Panc1 (cell line): Measurements from ENCODE around the gene CLDN2. TPM values are rescaled to one million over a fixed set of nuclear protein-coding genes. Genes with fewer than 3 reads are reported as not detected.

Experiments used
- ATAC-seq: fragments of 200-7000 bp; cut with Tn5 transposase; 2 replicates; pipeline ENCODE4 v1.9.1; 2020; ENCODE audit warnings: mild to moderate bottlenecking, moderate library complexity
- BruUV-seq: library from RNA; stranded (reverse); fragments of 400-500 nt; replicated peaks from 2 replicates; lab custom pipeline; 2021; lab: Mats Ljungman, UMichigan
- CTCF ChIA-PET: fragments of 300-600 bp; sonication (Branson Sonifier 250); formaldehyde crosslinking; loops from one replicate; lab custom pipeline; 2022; ENCODE audit warnings: antibody characterized with exemption; lab: Charles Lee
- POLR2A ChIA-PET: fragments of 300-600 bp; sonication (Branson Sonifier 250); formaldehyde crosslinking; loops from one replicate; lab custom pipeline; 2022; ENCODE audit warnings: antibody characterized with exemption; lab: Charles Lee
- DNase-seq: peaks from one replicate; pipeline ENCODE4 v3.0.0-alpha.2; 2010; ENCODE audit warnings: low read depth, low spot score
- H3K27ac ChIP-seq: 2 replicates; pipeline ENCODE4 v1.5.1; 2011; ENCODE audit warnings: mild to moderate bottlenecking, low read length, inconsistent platforms
- H3K27me3 ChIP-seq: fragments of 200-500 bp; sonication (Bioruptor generic); 2 replicates; pipeline ENCODE4 v1.6.0; 2014; ENCODE audit warnings: low read length, inconsistent platforms; ENCODE audit not compliant: control insufficient read depth, insufficient read depth
- H3K36me3 ChIP-seq: fragments of 200-500 bp; sonication (Bioruptor generic); 2 replicates; pipeline ENCODE4 v1.5.1; 2014; ENCODE audit warnings: inconsistent platforms, mild to moderate bottlenecking, low read length, moderate library complexity; ENCODE audit not compliant: control insufficient read depth, insufficient read depth
- H3K4me1 ChIP-seq: 2 replicates; pipeline ENCODE4 v1.5.1; 2011; ENCODE audit warnings: inconsistent platforms, mild to moderate bottlenecking, low read length, moderate library complexity; ENCODE audit not compliant: control insufficient read depth, insufficient read depth
- H3K4me3 ChIP-seq, 2 experiments: 2 replicates each; pipeline ENCODE4 v1.5.1; 2011 to 2012; ENCODE audit warnings: low read depth in 2 of 2, low read length in 2 of 2, mild to moderate bottlenecking in 2 of 2, inconsistent platforms in 1 of 2, moderate library complexity in 1 of 2
- H3K9me3 ChIP-seq: fragments of 200-500 bp; sonication (Bioruptor generic); 2 replicates; pipeline ENCODE4 v1.5.1; 2014; ENCODE audit warnings: low read depth, mild to moderate bottlenecking, inconsistent platforms, low read length, moderate library complexity; ENCODE audit not compliant: control insufficient read depth, insufficient read depth
- POLR2AphosphoS5 ChIP-seq: IDR thresholded peaks from 2 replicates; pipeline ENCODE4 v1.6.1; 2012; ENCODE audit warnings: mild to moderate bottlenecking, low read depth, low read length, moderate library complexity
- SIN3A ChIP-seq: IDR thresholded peaks from 2 replicates; pipeline ENCODE4 v1.6.1; 2012; ENCODE audit warnings: low read depth, mild to moderate bottlenecking, low read length, moderate library complexity, borderline replicate concordance; ENCODE audit not compliant: insufficient read depth
- TCF7L2 ChIP-seq: IDR thresholded peaks from 2 replicates; pipeline ENCODE4 v1.6.1; 2011; ENCODE audit warnings: mild to moderate bottlenecking, low read depth, low read length, inconsistent platforms
- in situ Hi-C: cut with HindIII; loops from 2 replicates; pipeline ENCODE4 v1.10.0; 2016; ENCODE audit warnings: low sequenced_read_pairs, low pct_unique_long_range_greater_than_20kb
- intact Hi-C: fragments of 100-400 bp; cut with micrococcal nuclease; formaldehyde crosslinking; loops from one replicate; pipeline ENCODE4 v1.10.0; 2022; ENCODE audit not compliant: unreplicated experiment
- total RNA-seq: library from RNA; stranded (reverse); gene quantifications from one replicate; pipeline ENCODE4 v1.2.1, GENCODE V29; 2021; ENCODE audit not compliant: unreplicated experiment
- TF ChIP-seq, protein P1 (sequence below): fragments of 450-650 bp; IDR thresholded peaks from 2 replicates; pipeline ENCODE4 v1.5.1; 2017; ENCODE audit warnings: mild to moderate bottlenecking
- TF ChIP-seq, protein P2 (sequence below), 2 experiments: IDR thresholded peaks; 2 replicates each; pipeline ENCODE4 v1.6.1; 2011 to 2012; ENCODE audit warnings: low read depth in 2 of 2, control low read depth in 1 of 2, low read length in 1 of 2, mild to moderate bottlenecking in 1 of 2, moderate library complexity in 1 of 2; ENCODE audit not compliant: insufficient read depth in 1 of 2

CLDN2 gene
- total RNA-seq, 1 experiment from 2014 or later = 0.10 TPM

DNA sequence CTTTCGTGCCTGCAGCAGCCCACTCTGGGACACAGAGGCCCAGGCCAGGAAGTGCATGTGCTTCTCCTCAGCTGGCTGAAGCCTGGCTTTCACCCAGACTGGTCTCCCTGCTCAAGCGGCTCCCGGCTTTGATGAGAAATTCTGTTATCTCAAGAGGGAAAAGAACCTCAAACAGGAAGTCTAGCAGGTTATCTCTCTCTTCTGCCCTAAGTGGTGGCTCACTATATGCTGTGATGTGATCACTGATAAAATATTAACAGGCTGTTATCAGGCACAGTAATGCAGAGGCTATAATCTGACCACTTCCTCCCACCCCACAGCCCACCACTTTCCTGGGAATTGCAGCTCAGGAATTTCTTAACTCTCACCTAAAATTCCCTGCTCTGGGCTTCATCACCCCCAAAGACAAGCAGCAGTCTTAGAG is 13.3 kb downstream of the CLDN2 start:
- H3K4me1 ChIP-seq = no peaks in the 10 kb centered on the region
- no peak for DNase-seq
- in situ Hi-C loops = no loop called here

DNA sequence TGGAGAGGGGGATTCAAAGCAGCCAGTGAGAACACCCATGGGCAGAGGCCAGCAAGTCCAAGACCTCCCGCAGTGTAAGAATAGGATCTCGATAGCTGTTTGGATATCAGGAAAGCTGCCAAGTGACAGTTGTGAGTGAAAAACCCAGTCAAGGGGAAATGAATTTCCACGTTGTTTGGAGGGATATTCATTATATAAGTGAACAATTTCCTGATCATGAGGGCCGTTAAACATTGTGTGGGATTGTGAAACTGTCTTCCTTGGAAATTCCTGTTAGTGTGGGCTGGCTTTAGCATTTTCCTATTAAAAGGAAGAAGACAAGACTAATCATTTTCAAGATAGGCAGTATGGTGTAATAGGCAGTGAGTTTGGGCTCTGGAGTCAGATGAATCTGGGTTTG is 15.0 kb downstream of the CLDN2 start:
- ATAC-seq = no peak
- no peaks in the 10 kb centered on the region for H3K4me1 ChIP-seq
- no peaks in the 10 kb centered on the region for H3K9me3 ChIP-seq
- no peak overlapping the region for H3K27ac ChIP-seq
- intact Hi-C loops = no loop called here
- no TSS peak for BruUV-seq
- CTCF ChIA-PET = no interaction called here
- TF ChIP-seq POLR2AphosphoS5 (no peak), TCF7L2 (no peak), SIN3A (no peak)
- TF ChIP-seq, protein P1, sequence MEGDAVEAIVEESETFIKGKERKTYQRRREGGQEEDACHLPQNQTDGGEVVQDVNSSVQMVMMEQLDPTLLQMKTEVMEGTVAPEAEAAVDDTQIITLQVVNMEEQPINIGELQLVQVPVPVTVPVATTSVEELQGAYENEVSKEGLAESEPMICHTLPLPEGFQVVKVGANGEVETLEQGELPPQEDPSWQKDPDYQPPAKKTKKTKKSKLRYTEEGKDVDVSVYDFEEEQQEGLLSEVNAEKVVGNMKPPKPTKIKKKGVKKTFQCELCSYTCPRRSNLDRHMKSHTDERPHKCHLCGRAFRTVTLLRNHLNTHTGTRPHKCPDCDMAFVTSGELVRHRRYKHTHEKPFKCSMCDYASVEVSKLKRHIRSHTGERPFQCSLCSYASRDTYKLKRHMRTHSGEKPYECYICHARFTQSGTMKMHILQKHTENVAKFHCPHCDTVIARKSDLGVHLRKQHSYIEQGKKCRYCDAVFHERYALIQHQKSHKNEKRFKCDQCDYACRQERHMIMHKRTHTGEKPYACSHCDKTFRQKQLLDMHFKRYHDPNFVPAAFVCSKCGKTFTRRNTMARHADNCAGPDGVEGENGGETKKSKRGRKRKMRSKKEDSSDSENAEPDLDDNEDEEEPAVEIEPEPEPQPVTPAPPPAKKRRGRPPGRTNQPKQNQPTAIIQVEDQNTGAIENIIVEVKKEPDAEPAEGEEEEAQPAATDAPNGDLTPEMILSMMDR = no peak
- TF ChIP-seq, protein P2, sequence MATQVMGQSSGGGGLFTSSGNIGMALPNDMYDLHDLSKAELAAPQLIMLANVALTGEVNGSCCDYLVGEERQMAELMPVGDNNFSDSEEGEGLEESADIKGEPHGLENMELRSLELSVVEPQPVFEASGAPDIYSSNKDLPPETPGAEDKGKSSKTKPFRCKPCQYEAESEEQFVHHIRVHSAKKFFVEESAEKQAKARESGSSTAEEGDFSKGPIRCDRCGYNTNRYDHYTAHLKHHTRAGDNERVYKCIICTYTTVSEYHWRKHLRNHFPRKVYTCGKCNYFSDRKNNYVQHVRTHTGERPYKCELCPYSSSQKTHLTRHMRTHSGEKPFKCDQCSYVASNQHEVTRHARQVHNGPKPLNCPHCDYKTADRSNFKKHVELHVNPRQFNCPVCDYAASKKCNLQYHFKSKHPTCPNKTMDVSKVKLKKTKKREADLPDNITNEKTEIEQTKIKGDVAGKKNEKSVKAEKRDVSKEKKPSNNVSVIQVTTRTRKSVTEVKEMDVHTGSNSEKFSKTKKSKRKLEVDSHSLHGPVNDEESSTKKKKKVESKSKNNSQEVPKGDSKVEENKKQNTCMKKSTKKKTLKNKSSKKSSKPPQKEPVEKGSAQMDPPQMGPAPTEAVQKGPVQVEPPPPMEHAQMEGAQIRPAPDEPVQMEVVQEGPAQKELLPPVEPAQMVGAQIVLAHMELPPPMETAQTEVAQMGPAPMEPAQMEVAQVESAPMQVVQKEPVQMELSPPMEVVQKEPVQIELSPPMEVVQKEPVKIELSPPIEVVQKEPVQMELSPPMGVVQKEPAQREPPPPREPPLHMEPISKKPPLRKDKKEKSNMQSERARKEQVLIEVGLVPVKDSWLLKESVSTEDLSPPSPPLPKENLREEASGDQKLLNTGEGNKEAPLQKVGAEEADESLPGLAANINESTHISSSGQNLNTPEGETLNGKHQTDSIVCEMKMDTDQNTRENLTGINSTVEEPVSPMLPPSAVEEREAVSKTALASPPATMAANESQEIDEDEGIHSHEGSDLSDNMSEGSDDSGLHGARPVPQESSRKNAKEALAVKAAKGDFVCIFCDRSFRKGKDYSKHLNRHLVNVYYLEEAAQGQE (IDR thresholded peaks at IDR 0.05; ENCODE audit: insufficient read depth in 1 of 2, low read depth in 2 of 2, low read length in 1 of 2) = no peak
- no peak for DNase-seq
- H3K27me3 ChIP-seq = no peaks in the 10 kb centered on the region
- POLR2A ChIA-PET = no interaction called here
- no peak overlapping the region for H3K4me3 ChIP-seq
- H3K36me3 ChIP-seq = no peaks in the 10 kb centered on the region
- in situ Hi-C loops = no loop called here

More for the DNA sequence above, 13.3 kb downstream of the CLDN2 start:
- Histone ChIP-seq H3K4me3 (no peak overlapping the region), H3K27me3 (no peaks in the 10 kb centered on the region), H3K27ac (no peak overlapping the region), H3K9me3 (no peaks in the 10 kb centered on the region), H3K36me3 (no peaks in the 10 kb centered on the region)
- POLR2A ChIA-PET = no interaction called here
- intact Hi-C loops = no loop called here
- ATAC-seq = no peak
- no TSS peak for BruUV-seq
- TF ChIP-seq, protein P2 (IDR thresholded peaks at IDR 0.05; ENCODE audit: insufficient read depth in 1 of 2, low read depth in 2 of 2, low read length in 1 of 2) = no peak
- TF ChIP-seq POLR2AphosphoS5 = no peak
- CTCF ChIA-PET = no interaction called here
